ENCODE measurements around the gene PIK3R2.

Gene PIK3R2

DNA sequence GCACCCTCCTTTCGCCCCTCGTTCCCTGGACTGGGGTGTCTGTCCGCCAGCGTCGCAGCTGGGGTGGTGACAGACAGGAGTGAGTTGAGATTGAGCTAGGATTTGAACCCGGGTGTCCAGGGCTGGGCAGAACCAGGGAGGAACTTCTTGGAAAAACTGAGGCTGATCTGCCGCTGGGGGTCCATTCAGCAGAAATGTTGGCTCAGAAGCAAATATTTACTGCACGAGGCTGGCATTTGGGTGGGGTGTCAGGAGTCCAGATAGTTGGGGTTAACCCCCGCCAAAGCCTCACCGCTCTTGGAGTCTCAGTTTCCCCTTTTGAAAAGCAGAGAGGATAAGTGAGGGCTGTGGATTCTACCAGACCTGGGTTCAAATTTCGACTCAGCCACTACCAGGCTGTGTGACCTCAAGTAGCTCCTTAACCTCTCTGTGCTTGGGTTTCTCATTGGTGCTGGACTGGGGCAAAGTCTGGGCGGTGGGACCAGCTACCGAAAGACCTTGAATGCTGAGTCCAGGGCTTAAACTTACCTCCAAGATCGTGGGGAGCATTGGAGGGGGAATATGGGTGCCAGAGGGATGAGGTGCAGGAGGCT is 34.4 kb upstream of the PIK3R2 start:
- H3K4me3 ChIP-seq (ENCODE audit: low read length) = peak overlapping the region; percentile 58
- DNase-seq (ENCODE audit: low read depth) = no peak
- TF ChIP-seq, protein P1, sequence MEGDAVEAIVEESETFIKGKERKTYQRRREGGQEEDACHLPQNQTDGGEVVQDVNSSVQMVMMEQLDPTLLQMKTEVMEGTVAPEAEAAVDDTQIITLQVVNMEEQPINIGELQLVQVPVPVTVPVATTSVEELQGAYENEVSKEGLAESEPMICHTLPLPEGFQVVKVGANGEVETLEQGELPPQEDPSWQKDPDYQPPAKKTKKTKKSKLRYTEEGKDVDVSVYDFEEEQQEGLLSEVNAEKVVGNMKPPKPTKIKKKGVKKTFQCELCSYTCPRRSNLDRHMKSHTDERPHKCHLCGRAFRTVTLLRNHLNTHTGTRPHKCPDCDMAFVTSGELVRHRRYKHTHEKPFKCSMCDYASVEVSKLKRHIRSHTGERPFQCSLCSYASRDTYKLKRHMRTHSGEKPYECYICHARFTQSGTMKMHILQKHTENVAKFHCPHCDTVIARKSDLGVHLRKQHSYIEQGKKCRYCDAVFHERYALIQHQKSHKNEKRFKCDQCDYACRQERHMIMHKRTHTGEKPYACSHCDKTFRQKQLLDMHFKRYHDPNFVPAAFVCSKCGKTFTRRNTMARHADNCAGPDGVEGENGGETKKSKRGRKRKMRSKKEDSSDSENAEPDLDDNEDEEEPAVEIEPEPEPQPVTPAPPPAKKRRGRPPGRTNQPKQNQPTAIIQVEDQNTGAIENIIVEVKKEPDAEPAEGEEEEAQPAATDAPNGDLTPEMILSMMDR (conservative IDR thresholded peaks at IDR 0.05; ENCODE audit: low read depth, low read length) = no peak

DNA sequence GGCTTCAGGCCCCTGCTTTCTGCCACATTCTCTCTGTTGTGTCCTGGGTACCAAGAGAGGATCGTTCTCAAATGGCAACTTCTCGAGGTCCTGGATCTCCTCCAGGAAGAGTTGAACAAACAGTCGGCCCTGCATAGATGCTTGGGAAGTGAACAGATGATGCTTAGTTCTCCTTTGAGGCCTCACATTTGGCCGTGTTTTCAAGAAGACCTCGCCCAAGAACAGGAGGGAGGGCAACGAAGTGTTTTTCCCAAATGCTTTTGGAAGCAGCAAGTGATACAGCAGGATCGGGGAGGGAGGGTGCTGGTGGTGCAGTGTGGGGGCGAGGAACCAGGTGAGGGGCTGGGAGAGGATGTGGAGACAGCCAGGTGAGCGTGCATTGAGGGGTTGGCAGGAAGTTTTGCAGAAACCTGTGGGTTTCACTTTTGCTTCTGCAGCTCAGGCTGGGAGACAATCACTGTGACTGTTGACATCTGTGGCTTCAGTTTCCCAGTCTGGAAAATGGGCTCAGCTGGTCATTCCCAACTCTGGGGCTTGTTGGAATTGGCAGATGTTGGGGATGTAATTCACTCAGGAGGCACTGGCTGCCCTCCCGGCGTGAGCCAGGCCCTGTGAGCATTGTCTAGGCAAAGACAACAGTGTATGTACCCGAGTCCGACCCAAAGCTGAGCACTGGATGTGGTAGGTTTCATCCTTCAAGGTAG is 33.8 kb upstream of the PIK3R2 start:
- H3K4me3 ChIP-seq (ENCODE audit: low read length) = no peak overlapping the region
- TF ChIP-seq, protein P1 (conservative IDR thresholded peaks at IDR 0.05; ENCODE audit: low read depth, low read length) = no peak
- no peak for DNase-seq (ENCODE audit: low read depth)

DNA sequence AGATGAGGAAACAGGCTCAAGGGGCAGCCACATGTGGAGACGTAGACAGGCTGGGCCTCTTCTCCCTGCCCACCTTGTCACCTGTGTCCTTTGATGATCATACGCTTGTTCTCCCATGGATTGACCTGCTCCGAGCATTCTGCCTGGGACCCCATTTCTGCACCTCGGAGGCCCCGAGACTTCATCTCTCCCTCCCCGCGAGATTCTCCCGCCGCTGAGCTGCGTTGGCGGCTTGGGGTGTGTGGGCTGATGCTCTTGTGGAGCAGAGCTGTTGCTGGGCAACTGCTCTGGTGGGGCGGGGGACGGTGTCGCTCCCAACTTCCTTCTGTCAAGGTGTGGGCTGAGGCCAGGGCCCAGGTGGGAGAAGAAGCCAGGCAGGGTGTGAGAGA is 33.3 kb upstream of the PIK3R2 start:
- DNase-seq (ENCODE audit: low read depth) = no peak
- TF ChIP-seq, protein P1 (conservative IDR thresholded peaks at IDR 0.05; ENCODE audit: low read depth, low read length) = no peak
- H3K4me3 ChIP-seq (ENCODE audit: low read length) = no peak overlapping the region

DNA sequence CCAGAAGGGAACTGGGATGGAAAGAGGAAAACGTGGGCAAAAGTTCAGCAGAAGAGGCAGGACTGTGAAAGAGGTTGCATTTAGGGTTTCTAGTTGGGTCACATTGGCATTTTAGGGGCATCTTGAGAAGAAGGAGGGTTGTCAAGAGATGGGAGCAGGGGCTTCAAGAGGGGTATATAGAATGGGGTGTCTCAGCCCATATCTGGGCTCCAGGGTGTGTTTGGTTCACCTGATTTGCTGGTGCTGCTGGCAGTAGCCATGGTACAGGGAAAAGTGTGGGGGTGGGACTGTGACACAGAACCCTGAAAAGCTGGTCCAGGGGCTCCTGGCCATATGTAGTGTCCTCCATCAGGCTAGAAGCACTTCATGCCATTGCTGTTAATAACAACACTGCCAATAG is 32.8 kb upstream of the PIK3R2 start:
- TF ChIP-seq, protein P1 (conservative IDR thresholded peaks at IDR 0.05; ENCODE audit: low read depth, low read length) = no peak
- DNase-seq (ENCODE audit: low read depth) = no peak
- no peak overlapping the region for H3K4me3 ChIP-seq (ENCODE audit: low read length)

DNA sequence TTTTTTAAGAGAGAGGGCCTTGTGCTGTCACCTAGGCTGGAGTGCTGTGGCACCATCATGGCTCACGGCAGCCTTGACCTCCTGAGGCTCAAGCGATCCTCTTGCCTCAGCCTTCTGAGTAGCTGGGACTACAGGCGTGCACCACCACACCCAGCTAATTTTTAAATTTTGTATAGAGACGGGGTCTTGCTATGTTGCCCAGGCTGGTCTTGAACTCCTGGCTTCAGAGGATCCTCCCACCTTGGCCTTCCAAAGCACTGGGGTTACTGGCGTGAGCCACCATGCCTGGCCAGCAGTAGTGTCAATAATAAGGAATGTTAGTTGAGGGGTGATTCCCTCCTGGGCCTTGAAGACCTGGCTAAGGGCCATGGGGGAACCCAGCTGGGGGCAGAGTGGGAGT is 31.8 kb upstream of the PIK3R2 start:
- no peak overlapping the region for H3K4me3 ChIP-seq (ENCODE audit: low read length)
- TF ChIP-seq, protein P1 (conservative IDR thresholded peaks at IDR 0.05; ENCODE audit: low read depth, low read length) = no peak
- no peak for DNase-seq (ENCODE audit: low read depth)

DNA sequence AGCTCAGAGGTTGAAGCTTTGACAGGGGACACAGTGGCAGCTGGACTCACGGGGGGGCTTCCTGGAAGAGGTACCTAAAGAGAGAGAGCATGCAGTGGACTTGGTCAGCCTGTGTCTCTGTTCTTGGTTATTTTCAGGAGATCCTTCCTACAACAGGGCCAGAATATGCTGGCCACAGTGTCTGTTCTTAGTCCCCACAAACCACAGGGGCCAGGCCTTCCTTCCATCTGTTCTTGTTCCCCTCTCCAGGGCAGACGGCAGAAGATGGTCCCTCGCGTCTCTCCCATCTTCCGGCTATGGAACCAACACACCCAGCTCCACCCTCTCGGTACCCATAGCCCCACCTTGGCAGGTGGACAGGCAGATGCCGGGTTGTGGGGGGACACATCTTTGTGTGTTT is 30.5 kb upstream of the PIK3R2 start:
- TF ChIP-seq, protein P1 (conservative IDR thresholded peaks at IDR 0.05; ENCODE audit: low read depth, low read length) = no peak
- no peak overlapping the region for H3K4me3 ChIP-seq (ENCODE audit: low read length)
- DNase-seq (ENCODE audit: low read depth) = no peak
